ENCODE data around the gene MBD1. TPM values are rescaled to one million over a fixed set of nuclear protein-coding genes. Genes with fewer than 3 reads are reported as not detected.

MBD1 gene
- total and polyA plus RNA-seq, 2 donors from 2014 or later, result 24.7 to 79.3 TPM

- TF ChIP-seq, protein P1, sequence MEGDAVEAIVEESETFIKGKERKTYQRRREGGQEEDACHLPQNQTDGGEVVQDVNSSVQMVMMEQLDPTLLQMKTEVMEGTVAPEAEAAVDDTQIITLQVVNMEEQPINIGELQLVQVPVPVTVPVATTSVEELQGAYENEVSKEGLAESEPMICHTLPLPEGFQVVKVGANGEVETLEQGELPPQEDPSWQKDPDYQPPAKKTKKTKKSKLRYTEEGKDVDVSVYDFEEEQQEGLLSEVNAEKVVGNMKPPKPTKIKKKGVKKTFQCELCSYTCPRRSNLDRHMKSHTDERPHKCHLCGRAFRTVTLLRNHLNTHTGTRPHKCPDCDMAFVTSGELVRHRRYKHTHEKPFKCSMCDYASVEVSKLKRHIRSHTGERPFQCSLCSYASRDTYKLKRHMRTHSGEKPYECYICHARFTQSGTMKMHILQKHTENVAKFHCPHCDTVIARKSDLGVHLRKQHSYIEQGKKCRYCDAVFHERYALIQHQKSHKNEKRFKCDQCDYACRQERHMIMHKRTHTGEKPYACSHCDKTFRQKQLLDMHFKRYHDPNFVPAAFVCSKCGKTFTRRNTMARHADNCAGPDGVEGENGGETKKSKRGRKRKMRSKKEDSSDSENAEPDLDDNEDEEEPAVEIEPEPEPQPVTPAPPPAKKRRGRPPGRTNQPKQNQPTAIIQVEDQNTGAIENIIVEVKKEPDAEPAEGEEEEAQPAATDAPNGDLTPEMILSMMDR (IDR thresholded peaks at IDR 0.05; ENCODE audit: borderline replicate concordance, extremely low read depth, insufficient read depth), result no peak
- Histone ChIP-seq H3K4me3 (ENCODE audit: low read length in 3 of 3) (no peak overlapping the region), H3K9me3 (ENCODE audit: control insufficient read depth in 2 of 3, insufficient read depth in 1 of 3, low read length in 3 of 3) (no peaks in the 10 kb centered on the region), H3K27me3 (ENCODE audit: control insufficient read depth, insufficient read depth, low read length) (no peaks in the 10 kb centered on the region), H3K4me1 (ENCODE audit: control insufficient read depth in 2 of 3, insufficient read depth in 2 of 3, low read depth in 1 of 3, low read length in 3 of 3) (peaks cover 0 to under 1% (median 0%) of the 10 kb centered on the region in 3 donors), H3K36me3 (ENCODE audit: control insufficient read depth in 2 of 3, insufficient read depth in 3 of 3, low read length in 3 of 3) (no peaks in the 10 kb centered on the region), H3K27ac (ENCODE audit: low read depth in 2 of 2, low read length in 2 of 2) (no peak overlapping the region), H3K9ac (ENCODE audit: low read length in 3 of 3) (no peak overlapping the region)
- DNase-seq (no peak), FAIRE-seq (no peak)
- intact Hi-C loops (cut with DNase I), result no loop called here
Measured at GRCh38 chr18:50320719-50321118, 39.4 kb upstream of the MBD1 start.

DNA sequence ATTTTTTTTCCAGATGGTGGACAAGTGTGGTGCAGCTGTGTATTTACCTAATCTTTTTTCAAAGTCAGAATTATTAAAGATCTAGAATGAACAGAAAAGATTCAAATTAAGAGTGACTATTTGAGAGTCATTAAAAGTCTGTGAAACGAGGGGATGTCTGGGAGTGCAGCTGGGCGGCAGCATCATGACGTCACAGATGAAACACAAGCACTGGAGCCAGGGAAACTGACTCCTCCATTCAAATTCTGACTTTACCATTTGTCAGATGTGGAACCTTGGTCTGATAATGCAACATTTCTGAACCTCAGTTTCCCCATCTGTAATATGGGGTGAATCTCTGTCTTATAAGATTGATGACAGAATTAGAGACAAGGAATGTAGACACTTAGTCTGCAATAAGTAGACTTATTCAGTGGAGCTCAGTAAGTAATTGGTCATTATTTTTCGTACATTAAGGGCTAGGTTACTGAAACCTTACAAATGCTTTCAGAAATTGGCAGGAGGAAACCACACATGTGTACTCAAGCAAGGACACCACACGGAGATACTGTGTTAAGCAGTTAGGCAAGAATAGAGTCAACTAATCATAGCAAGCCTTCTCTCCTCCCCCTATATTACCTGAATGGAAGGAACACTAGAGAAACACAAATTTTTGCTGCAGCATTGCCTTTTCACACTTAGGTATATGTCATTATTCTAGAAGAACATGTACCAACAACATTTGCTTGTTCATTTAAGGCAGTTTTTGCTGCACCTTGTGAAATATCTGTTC, 34.0 kb upstream of the MBD1 start:
- Histone ChIP-seq H3K36me3 (ENCODE audit: control insufficient read depth in 2 of 3, insufficient read depth in 3 of 3, low read length in 3 of 3) (no peaks in the 10 kb centered on the region), H3K9ac (ENCODE audit: low read length in 3 of 3) (no peak overlapping the region), H3K4me3 (ENCODE audit: low read length in 3 of 3) (no peak overlapping the region), H3K4me1 (ENCODE audit: control insufficient read depth in 2 of 3, insufficient read depth in 2 of 3, low read depth in 1 of 3, low read length in 3 of 3) (peaks cover 0 to 9% (median 3%) of the 10 kb centered on the region in 3 donors), H3K9me3 (ENCODE audit: control insufficient read depth in 2 of 3, insufficient read depth in 1 of 3, low read length in 3 of 3) (no peaks in the 10 kb centered on the region), H3K27ac (ENCODE audit: low read depth in 2 of 2, low read length in 2 of 2) (no peak overlapping the region), H3K27me3 (ENCODE audit: control insufficient read depth, insufficient read depth, low read length) (no peaks in the 10 kb centered on the region)
- DNase-seq (no peak), FAIRE-seq (no peak)
- TF ChIP-seq, protein P1 (IDR thresholded peaks at IDR 0.05; ENCODE audit: borderline replicate concordance, extremely low read depth, insufficient read depth), result no peak
- intact Hi-C loops (cut with DNase I), result no loop called here

GRCh38 chr18:50313873-50314460, 32.6 kb upstream of the MBD1 start:
- no peak overlapping the region for H3K9ac ChIP-seq (ENCODE audit: low read length in 3 of 3)
- no peaks in the 10 kb centered on the region for H3K27me3 ChIP-seq (ENCODE audit: control insufficient read depth, insufficient read depth, low read length)
- DNase-seq, result no peak
- no peaks in the 10 kb centered on the region for H3K9me3 ChIP-seq (ENCODE audit: control insufficient read depth in 2 of 3, insufficient read depth in 1 of 3, low read length in 3 of 3)
- H3K36me3 ChIP-seq (ENCODE audit: control insufficient read depth in 2 of 3, insufficient read depth in 3 of 3, low read length in 3 of 3), result no peaks in the 10 kb centered on the region
- no peak overlapping the region for H3K4me3 ChIP-seq (ENCODE audit: low read length in 3 of 3)
- intact Hi-C loops (cut with DNase I), result no loop called here
- TF ChIP-seq, protein P1 (IDR thresholded peaks at IDR 0.05; ENCODE audit: borderline replicate concordance, extremely low read depth, insufficient read depth), result no peak
- peaks cover 0 to 9% (median 3%) of the 10 kb centered on the region in 3 donors for H3K4me1 ChIP-seq (ENCODE audit: control insufficient read depth in 2 of 3, insufficient read depth in 2 of 3, low read depth in 1 of 3, low read length in 3 of 3)
- no peak for FAIRE-seq
- H3K27ac ChIP-seq (ENCODE audit: low read depth in 2 of 2, low read length in 2 of 2), result no peak overlapping the region
